CD4-positive, alpha-beta memory T cell (primary cell): Measurements from ENCODE around the gene BAIAP2L1. TPM values are rescaled to one million over a fixed set of nuclear protein-coding genes. Genes with fewer than 3 reads are reported as not detected.

Source experiments
- CTCF ChIA-PET: fragments of 350-600 bp; sonication (Branson Sonifier 250); formaldehyde crosslinking; loops from one replicate; lab custom pipeline; 2021; ENCODE audit warnings: inconsistent platforms; ENCODE audit not compliant: partially characterized antibody; lab: Charles Lee
- POLR2A ChIA-PET: fragments of 350-600 bp; sonication (Branson Sonifier 250); formaldehyde crosslinking; loops from one replicate; lab custom pipeline; 2021; ENCODE audit not compliant: partially characterized antibody; lab: Charles Lee
- DNase-seq, 5 donors: peaks; one replicate each; pipeline versions ENCODE4 v3.0.0 to v3.0.0-alpha.2; 2020 to 2022; ENCODE audit warnings: mixed read lengths in 1 of 5
- H3K27ac ChIP-seq: one replicate; pipeline ENCODE4 v1.7.0; 2013; ENCODE audit warnings: low read depth, low read length
- H3K27me3 ChIP-seq: 2 replicates; pipeline ENCODE4 v1.7.0; 2013; ENCODE audit warnings: mild to moderate bottlenecking, low read length, moderate library complexity; ENCODE audit not compliant: insufficient read depth
- H3K36me3 ChIP-seq: 2 replicates; pipeline ENCODE4 v1.7.0; 2013; ENCODE audit warnings: mild to moderate bottlenecking, low read length, moderate library complexity; ENCODE audit not compliant: insufficient read depth
- H3K4me1 ChIP-seq: 2 replicates; pipeline ENCODE4 v1.7.0; 2013; ENCODE audit warnings: mild to moderate bottlenecking, low read length, moderate library complexity; ENCODE audit not compliant: insufficient read depth
- H3K4me3 ChIP-seq, 2 donors: one replicate each; pipeline ENCODE4 v1.7.0; 2013; ENCODE audit warnings: low read length in 2 of 2, mild to moderate bottlenecking in 1 of 2
- H3K9me3 ChIP-seq, 2 donors: one replicate each; pipeline ENCODE4 v1.7.0; 2013; ENCODE audit warnings: low read length in 2 of 2, control low read depth in 1 of 2; ENCODE audit not compliant: control insufficient read depth in 1 of 2
- H3K27ac Mint-ChIP-seq, 7 donors: one replicate each; pipeline ENCODE4 v1.8.0; 2020 to 2021; ENCODE audit warnings: mixed read lengths in 7 of 7, mild to moderate bottlenecking in 6 of 7, inconsistent platforms in 3 of 7, moderate library complexity in 3 of 7
- H3K27me3 Mint-ChIP-seq, 2 donors: one replicate each; pipeline ENCODE4 v1.8.0; 2020 to 2021; ENCODE audit warnings: mixed read lengths in 2 of 2
- H3K36me3 Mint-ChIP-seq, 2 donors: one replicate each; pipeline ENCODE4 v1.8.0; 2020 to 2021; ENCODE audit warnings: mixed read lengths in 2 of 2, inconsistent platforms in 1 of 2, mild to moderate bottlenecking in 1 of 2
- H3K4me1 Mint-ChIP-seq, 4 donors: one replicate each; pipeline ENCODE4 v1.8.0; 2020 to 2021; ENCODE audit warnings: mixed read lengths in 4 of 4, mild to moderate bottlenecking in 1 of 4
- H3K4me3 Mint-ChIP-seq, 8 donors: one replicate each; pipeline ENCODE4 v1.8.0; 2020 to 2021; ENCODE audit warnings: mixed read lengths in 8 of 8, mild to moderate bottlenecking in 7 of 8, moderate library complexity in 6 of 8, inconsistent platforms in 3 of 8
- H3K9me3 Mint-ChIP-seq, 8 donors: one replicate each; pipeline ENCODE4 v1.8.0; 2020 to 2021; ENCODE audit warnings: mixed read lengths in 8 of 8, mild to moderate bottlenecking in 5 of 8, inconsistent platforms in 3 of 8, moderate library complexity in 1 of 8
- intact Hi-C: fragments of 100-400 bp; cut with micrococcal nuclease; formaldehyde crosslinking; loops from one replicate; pipeline ENCODE4 v1.15.1; 2023
- polyA plus RNA-seq, 2 donors: library from polyadenylated mRNA; unstranded; fragments of 300-500 nt; fragmentation: Illumina TruSeq; gene quantifications; one replicate each; pipeline ENCODE4 v1.2.3, GENCODE V29; 2021
- total RNA-seq, 2 experiments: library from RNA; stranded (reverse); gene quantifications; one replicate each; pipeline ENCODE4 v1.2.3, GENCODE V29; 2021

The BAIAP2L1 gene
- total and polyA plus RNA-seq, 4 experiments from 2014 or later: 0.32 to 0.42 (median 0.37) TPM

DNA sequence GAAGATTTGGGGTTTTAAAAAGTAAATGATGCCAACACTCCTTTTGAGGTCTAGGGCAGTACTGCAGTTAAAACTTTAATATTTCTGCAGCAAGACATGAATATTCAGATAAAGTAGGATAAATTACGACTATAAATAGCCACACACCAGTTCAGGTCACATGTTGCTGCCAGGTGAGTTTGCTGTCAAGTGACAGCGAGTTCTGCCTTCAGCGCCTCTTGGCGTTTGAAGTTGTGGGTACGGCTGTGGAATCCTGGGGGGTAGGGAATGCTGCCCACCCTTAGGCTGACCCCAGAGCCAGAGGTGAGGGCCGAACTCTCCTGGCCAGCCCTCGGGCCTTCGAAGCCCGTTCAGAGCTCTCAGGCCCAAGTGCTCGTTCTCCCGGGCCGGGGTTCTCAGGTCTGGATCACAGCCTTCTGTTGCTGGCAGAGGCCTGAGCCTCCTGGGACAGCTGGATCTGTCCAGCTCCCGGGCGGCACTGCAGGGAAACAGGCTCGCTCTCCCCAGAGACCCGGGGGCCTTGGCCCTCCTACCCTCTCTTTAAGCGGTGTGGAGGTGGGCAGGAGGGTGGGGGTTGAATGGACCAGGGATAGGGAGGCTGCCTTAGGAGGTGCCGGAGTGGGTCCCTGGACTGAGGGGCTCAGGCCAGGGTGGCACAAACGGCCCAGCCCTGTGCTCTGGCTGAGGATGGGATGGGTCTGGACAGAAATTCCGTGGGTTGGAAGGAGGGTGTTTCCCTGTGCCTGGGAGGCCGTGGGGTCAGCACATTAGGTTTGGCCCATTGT lies 114.0 kb downstream of the BAIAP2L1 start:
- intact Hi-C loops: loop anchor here (10.0 kb wide), 1 partner anchor 412 kb away; the partner anchor contains the start of gene ASNS
- H3K4me1 Mint-ChIP-seq: peaks cover 12 to 47% (median 27%) of the 10 kb centered on the region in 4 donors
- DNase-seq: no peak
- no peak overlapping the region for H3K27ac ChIP-seq
- H3K36me3 ChIP-seq: peaks cover 6% of the 10 kb centered on the region
- peaks cover 2 to 9% of the 10 kb centered on the region in 2 donors for H3K36me3 Mint-ChIP-seq
- H3K9me3 ChIP-seq: no peaks in the 10 kb centered on the region
- H3K27me3 Mint-ChIP-seq: no peaks in the 10 kb centered on the region
- ChIA-PET POLR2A (interaction anchor here (1.5 kb wide), 1 partner anchor 35 kb away, joined by 4 read pairs; the partner anchor contains the start of gene TECPR1), CTCF (no interaction called here)
- H3K4me3 Mint-ChIP-seq: no peak overlapping the region
- no peaks in the 10 kb centered on the region for H3K27me3 ChIP-seq
- H3K9me3 Mint-ChIP-seq: peaks cover 0 to 2% (median 0%) of the 10 kb centered on the region in 8 donors
- peak overlapping the region in 2 of 7 donors; percentile 27 to 63 for H3K27ac Mint-ChIP-seq
- H3K4me1 ChIP-seq: peaks cover 37% of the 10 kb centered on the region
- no peak overlapping the region for H3K4me3 ChIP-seq

DNA sequence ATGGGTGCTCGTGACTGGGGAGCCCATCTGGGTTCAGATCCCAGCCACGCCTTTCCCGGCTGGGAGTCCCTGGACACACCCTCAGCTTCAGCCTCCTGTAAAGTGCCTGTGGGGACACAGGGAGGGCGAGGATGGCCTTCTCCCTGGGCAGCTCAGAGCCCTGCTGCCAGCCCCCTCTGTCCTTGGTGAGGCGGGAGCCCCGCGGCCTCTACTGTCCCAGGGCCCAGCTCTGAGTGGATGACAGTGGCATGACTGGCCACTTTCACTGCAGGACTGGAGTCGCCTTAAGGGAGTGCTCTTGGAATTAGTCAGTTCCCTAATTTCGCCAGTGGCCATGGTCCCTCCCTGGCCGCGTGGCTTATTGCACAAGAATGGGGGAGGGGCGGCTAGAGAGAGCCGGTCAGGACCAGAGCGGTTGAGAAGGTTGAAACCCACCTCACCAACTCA lies 114.8 kb downstream of the BAIAP2L1 start:
- intact Hi-C loops: loop anchor here (10.0 kb wide), 1 partner anchor 411 kb away; the partner anchor contains the start of gene ASNS
- H3K27ac Mint-ChIP-seq: peak overlapping the region in 2 of 7 donors; percentile 15 to 27
- H3K4me1 ChIP-seq: peaks cover 37% of the 10 kb centered on the region

DNA sequence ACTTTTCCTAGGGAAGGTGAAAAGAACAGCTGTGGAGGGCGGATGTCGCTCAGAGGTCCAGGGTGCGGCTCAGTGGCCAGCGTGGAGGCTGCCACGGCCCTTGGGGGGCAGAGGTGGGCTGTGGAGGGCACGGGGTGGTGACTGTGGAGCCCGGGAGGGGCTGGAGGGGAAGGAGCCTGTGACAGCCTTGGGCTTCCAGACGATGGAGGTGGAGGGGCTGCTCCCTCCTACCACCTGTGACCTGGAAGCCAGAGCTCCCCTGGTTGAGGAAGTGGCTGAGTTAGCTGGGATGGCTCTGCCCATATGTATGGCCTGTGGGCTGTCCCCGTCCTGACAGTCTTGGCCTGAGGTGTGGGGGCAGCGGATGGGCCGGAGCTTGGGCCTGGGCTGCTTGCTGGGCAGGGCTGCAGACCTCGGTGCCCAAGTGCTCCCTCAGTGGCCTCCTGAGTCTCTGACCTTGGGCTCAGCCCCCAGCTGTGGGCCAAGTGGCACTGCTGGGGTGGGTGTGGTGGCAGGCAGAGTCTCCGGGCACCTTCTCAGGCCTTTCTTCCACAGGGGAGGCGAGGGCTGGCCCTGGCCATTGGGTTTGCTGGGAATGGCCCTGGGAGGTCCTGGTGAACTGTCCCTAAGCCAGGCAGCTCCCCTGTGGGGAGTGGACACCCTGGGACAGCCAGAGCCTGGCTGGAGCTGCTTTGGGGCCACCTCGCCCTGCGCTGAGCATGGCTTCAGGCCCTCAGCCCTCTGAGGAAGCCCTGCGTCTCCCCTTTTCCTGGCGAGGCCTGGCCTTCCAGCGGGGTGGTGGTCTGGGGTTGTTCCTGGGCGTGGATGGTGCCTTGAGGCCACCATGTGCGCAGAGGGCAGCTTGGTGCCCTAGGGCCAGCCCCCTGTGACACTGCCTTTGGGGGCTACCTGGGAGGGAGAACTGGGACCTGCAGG lies 115.5 kb downstream of the BAIAP2L1 start:
- Mint-ChIP-seq H3K9me3 (peaks cover 0 to 2% (median 0%) of the 10 kb centered on the region in 8 donors), H3K4me3 (peak overlapping the region in 2 of 8 donors; percentile 17 to 31), H3K4me1 (peaks cover 12 to 47% (median 31%) of the 10 kb centered on the region in 4 donors), H3K36me3 (peaks cover 0 to 11% of the 10 kb centered on the region in 2 donors), H3K27me3 (no peaks in the 10 kb centered on the region), H3K27ac (peak overlapping the region in 4 of 7 donors; percentile 30 to 77 (median 49))
- no peak overlapping the region for H3K4me3 ChIP-seq
- no peak overlapping the region for H3K27ac ChIP-seq
- no peak for DNase-seq
- no peaks in the 10 kb centered on the region for H3K27me3 ChIP-seq
- H3K36me3 ChIP-seq: no peaks in the 10 kb centered on the region
- H3K9me3 ChIP-seq: no peaks in the 10 kb centered on the region
- CTCF ChIA-PET: interaction anchor here (0.5 kb wide), 1 partner anchor 1716 kb away, joined by 3 read pairs; no protein-coding TSS in a partner anchor
- peaks cover 42% of the 10 kb centered on the region for H3K4me1 ChIP-seq
- intact Hi-C loops: loop anchor here (10.0 kb wide), 1 partner anchor 411 kb away; the partner anchor contains the start of gene ASNS
- POLR2A ChIA-PET: interaction anchor here (2.0 kb wide), 1 partner anchor 34 kb away, joined by 16 read pairs; the partner anchor contains the start of gene TECPR1

More for the DNA sequence above, 114.8 kb downstream of the BAIAP2L1 start:
- Histone ChIP-seq H3K27ac (no peak overlapping the region), H3K4me3 (no peak overlapping the region), H3K36me3 (no peaks in the 10 kb centered on the region), H3K9me3 (no peaks in the 10 kb centered on the region), H3K27me3 (no peaks in the 10 kb centered on the region)
- Mint-ChIP-seq H3K9me3 (peaks cover 0 to 2% (median 0%) of the 10 kb centered on the region in 8 donors), H3K36me3 (peaks cover 0 to 9% of the 10 kb centered on the region in 2 donors), H3K4me1 (peaks cover 12 to 47% (median 27%) of the 10 kb centered on the region in 4 donors), H3K4me3 (no peak overlapping the region), H3K27me3 (no peaks in the 10 kb centered on the region)
- ChIA-PET POLR2A (interaction anchor here (2.0 kb wide), 1 partner anchor 34 kb away, joined by 16 read pairs; the partner anchor contains the start of gene TECPR1), CTCF (interaction anchor here (0.5 kb wide), 1 partner anchor 1715 kb away, joined by 3 read pairs; no protein-coding TSS in a partner anchor)
- DNase-seq: no peak

DNA sequence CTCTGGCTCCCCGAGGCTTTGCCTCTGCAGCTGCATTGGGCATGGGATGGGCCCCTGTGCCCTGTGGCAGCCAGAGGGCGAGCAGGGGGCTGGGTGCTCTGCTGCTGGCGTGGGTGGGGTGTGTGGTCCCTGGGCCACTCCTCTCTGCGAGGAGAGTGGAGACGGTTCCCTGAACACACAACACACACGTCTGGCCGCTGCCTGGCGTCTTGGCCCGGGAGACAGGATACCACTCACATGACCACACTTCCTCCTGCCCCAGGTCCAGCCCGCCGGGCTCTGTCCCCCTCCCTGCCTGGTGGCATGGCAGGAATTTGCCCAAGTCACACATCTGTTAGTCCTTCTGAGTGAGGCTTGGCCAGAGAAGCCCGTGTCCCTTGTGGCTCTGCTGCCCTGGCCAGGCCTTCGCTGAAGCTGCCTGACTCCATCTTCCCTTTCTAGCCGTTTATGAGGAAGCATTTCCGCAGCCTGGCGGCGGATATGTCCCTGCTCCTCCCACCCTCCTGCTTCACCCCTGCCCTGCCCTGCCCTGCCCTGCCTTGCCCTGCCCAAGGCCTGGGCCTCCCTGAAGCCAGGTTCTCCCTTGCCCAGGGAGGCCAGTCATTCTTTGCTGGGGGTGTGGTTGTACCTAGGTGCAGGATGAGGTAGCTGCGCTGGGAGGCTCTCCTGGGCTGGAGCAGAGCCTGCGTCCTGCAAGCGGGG lies 116.4 kb downstream of the BAIAP2L1 start:
- peaks cover 12 to 44% (median 31%) of the 10 kb centered on the region in 4 donors for H3K4me1 Mint-ChIP-seq
- Histone ChIP-seq H3K4me3 (no peak overlapping the region), H3K27me3 (no peaks in the 10 kb centered on the region), H3K9me3 (no peaks in the 10 kb centered on the region), H3K36me3 (no peaks in the 10 kb centered on the region), H3K27ac (no peak overlapping the region), H3K4me1 (peaks cover 43% of the 10 kb centered on the region)
- intact Hi-C loops: loop anchor here (5.0 to 10.0 kb wide), 2 partner anchors 410 to 1167 kb away; partner anchors contain the start of genes ASNS and SDHAF3
- ChIA-PET POLR2A (interaction anchor here (2.0 kb wide), 1 partner anchor 33 kb away, joined by 16 read pairs; the partner anchor contains the start of gene TECPR1), CTCF (no interaction called here)
- H3K27ac Mint-ChIP-seq: peak overlapping the region in 6 of 7 donors; percentile 30 to 78 (median 49)
- peak overlapping the region in 7 of 8 donors; percentile 21 to 71 (median 46) for H3K4me3 Mint-ChIP-seq
- no peaks in the 10 kb centered on the region for H3K27me3 Mint-ChIP-seq
- H3K9me3 Mint-ChIP-seq: no peaks in the 10 kb centered on the region
- H3K36me3 Mint-ChIP-seq: peaks cover 0 to 8% of the 10 kb centered on the region in 2 donors
- no peak for DNase-seq

DNA sequence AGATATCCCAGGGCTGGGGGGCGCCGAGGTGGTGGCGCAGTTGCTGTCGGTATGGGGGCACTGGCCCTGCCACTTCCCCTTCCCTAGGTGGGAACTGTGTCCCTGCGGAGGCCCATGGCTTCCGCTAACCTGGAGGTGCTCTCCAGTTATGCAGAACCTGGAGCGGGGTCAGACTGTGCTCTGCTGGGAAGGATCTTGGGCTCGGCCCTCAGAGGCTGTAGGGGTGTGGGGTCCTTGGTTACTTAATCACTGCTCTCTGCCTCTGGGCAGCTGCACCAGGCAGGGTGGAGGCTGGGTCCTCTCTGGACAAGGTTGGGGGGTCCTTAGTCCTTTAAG lies 117.0 kb downstream of the BAIAP2L1 start:
- Histone ChIP-seq H3K9me3 (no peaks in the 10 kb centered on the region), H3K4me1 (peaks cover 43% of the 10 kb centered on the region), H3K4me3 (no peak overlapping the region), H3K36me3 (no peaks in the 10 kb centered on the region), H3K27me3 (no peaks in the 10 kb centered on the region), H3K27ac (no peak overlapping the region)
- CTCF ChIA-PET: no interaction called here
- no peaks in the 10 kb centered on the region for H3K27me3 Mint-ChIP-seq
- DNase-seq: no peak
- peaks cover 12 to 44% (median 31%) of the 10 kb centered on the region in 4 donors for H3K4me1 Mint-ChIP-seq
- POLR2A ChIA-PET: interaction anchor here (4.5 kb wide), 1 partner anchor 32 kb away, joined by 71 read pairs; the partner anchor contains the start of gene TECPR1
- H3K27ac Mint-ChIP-seq: peak overlapping the region in 3 of 7 donors; percentile 6 to 36 (median 6)
- intact Hi-C loops: loop anchor here (5.0 to 10.0 kb wide), 2 partner anchors 409 to 1167 kb away; partner anchors contain the start of genes ASNS and SDHAF3
- H3K36me3 Mint-ChIP-seq: peaks cover 0 to 8% of the 10 kb centered on the region in 2 donors
- peak overlapping the region in 5 of 8 donors; percentile 12 to 44 (median 20) for H3K4me3 Mint-ChIP-seq
- H3K9me3 Mint-ChIP-seq: no peaks in the 10 kb centered on the region
